GM19239 (cell line): ENCODE measurements around the gene HOXA10.

Experiments
- DNase-seq: peaks from one replicate; pipeline ENCODE4 v3.0.0; 2011; ENCODE audit warnings: low spot score; ENCODE audit not compliant: insufficient read length
- FAIRE-seq: peaks from 2 replicates; lab custom pipeline; 2011; peaks lifted over from hg19 to GRCh38; lab: Jason Lieb, UNC

HOXA10 gene

GRCh38 chr7:27180431-27181420 lies 6.6 kb upstream of the HOXA10 start:
- DNase-seq (no peak), FAIRE-seq (no peak)

DNA sequence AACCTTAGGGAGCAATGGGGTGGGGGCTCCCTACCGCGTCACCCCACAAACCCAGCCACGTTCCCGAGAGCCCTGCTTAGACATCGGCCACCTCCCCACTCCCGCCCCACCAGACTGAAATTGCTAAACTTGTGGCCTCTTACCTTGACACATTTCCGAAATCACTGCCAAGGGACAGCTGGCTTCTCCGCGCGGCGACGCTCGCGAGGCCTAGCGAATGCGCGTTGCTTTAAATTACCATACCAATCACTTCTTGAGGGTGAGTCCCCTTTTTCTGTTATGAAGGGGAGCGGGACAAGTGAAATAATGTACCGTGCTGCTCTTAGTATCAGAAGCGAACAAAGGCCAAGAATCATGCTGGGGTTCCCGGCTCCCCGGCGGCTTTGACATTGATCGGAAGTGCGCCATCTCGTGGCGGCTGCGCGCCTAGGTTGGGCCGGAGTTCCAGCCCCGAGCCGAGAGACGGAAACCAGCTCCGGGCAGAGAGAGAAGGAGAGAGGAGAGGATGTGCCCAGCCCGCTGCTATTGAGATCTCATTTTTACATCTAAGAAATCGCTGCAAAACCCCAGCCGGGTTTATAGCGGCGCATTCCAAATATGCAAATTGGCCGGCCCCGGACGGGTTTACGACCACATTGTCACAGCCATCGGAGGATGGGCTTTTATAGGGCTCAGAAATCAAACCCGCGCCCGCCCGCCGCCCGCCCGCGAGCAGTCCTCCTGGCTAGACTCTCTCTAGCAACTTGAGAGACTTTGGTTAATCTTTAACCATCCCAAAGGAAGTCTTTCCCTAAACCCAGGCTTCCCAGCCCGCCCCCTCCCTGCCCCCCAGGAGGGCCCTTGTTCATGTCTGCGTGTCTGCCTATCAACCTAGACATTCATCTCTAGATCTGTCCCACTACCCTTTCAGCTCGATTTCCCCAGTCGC lies 5.6 kb upstream of the HOXA10 start:
- FAIRE-seq = peak; percentile 21
- peak; percentile 75 for DNase-seq

DNA sequence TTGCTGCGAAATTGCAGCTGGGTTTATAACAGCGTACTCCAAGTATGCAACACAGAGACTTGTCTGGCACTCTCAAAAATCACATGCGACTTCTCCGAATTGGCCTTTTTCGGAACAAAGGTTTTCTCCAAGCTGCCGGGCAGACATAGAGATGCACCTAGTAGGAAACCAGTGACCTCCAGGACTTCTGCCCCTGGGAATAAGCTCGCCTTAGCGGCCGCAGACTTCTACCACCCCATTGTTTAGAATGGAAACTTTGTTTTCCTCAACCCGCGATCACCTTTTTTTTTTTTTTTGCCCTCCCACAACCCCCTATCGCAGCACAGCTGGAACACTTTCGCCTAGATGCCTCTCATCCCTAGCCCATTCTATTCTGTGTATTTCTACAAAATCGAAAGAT lies 4.9 kb upstream of the HOXA10 start:
- FAIRE-seq (no peak), DNase-seq (no peak)

GRCh38 chr7:27178366-27178765 lies 4.2 kb upstream of the HOXA10 start:
- no peak for FAIRE-seq
- DNase-seq = no peak

GRCh38 chr7:27177795-27178320 lies 3.7 kb upstream of the HOXA10 start:
- DNase-seq (no peak), FAIRE-seq (no peak)

- FAIRE-seq (no peak), DNase-seq (no peak)
Observed at GRCh38 chr7:27176962-27177794, 3.1 kb upstream of the HOXA10 start.

DNA sequence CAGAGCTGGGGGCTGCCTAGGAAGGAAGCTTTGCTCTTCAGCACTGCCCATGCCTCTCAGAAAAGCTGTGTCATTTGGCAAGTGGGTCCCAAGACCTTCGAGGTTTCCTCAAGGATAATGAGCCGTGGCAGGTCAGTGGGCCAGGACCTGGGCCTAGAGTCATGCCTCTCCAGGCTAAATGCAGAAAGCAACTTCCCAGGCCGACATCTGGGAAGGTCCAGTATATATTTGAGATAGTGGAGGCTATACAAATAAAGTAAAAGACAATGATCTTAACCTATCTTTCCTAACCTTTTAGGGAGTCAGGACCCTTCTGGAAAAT lies 2.4 kb upstream of the HOXA10 start:
- DNase-seq = no peak
- FAIRE-seq = no peak

- no peak for DNase-seq
- FAIRE-seq = no peak
Observed at GRCh38 chr7:27175626-27176523, 1.8 kb upstream of the HOXA10 start.

DNA sequence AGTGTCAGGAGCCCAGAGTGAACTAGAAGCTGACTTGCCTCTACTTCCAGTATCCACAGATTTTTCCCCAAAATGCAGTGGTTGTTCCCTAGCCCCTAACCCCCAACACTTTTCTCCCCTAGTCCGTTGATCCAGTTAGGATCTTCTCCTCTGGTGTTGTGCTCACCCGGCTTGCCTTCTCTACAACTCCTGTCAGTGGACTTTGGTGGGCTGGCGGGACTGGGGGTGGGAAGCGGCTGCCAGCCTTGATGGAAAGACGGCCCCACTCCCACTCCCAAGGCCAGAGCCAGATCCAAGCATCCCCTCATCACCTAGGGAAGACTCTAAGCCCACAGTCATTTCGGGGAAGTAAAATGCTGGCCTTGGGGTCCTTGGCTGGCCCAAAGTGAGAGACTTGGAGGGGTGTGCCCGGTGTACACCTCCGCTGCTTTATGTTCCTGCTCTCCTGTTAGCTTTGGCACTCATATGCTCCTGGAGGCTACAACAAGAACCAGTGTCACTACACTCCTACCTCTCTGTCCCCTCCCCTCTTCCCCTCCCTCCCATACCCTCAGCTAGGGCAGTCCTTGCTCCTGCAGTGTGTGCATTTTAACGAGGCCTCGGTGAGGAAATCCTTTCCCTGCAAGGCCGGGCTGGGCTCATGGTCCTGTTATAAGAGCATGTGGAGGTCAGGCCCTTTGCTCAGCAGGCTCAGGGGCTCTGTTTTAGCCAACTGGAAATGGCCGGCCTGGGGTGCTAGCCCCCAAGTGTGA lies 930 bp upstream of the HOXA10 start:
- FAIRE-seq (no peak), DNase-seq (no peak)

DNA sequence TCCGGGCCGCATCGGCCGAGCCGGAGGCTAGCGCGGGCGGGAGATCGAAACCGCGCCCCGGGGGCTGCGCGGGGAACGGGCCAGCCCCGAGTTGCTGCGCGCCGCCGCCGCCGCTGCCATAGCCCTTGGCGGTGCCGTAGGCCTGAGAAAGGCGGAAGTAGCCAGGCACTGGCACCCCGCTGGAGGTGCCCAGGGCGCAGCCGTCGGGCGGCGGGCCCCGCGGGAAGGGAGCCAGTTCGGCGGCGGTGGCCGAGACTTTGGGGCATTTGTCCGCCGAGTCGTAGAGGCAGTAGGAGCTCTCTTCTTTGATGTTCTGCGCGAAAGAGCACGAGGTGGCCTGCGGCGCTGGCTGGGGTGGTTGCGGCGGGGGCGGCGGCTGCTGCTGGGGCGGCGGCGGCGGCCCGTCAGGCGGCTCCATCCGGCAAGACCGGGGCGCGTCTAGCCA lies 587 bp downstream of the HOXA10 start:
- FAIRE-seq = no peak
- no peak for DNase-seq

- DNase-seq = no peak
- FAIRE-seq = no peak
Observed at GRCh38 chr7:27172823-27173510, 1.2 kb downstream of the HOXA10 start.

GRCh38 chr7:27172315-27172774 lies 1.8 kb downstream of the HOXA10 start:
- FAIRE-seq = no peak
- no peak for DNase-seq

- peak; percentile 40 for FAIRE-seq
- DNase-seq = no peak
Observed at GRCh38 chr7:27171637-27172314, 2.3 kb downstream of the HOXA10 start.

DNA sequence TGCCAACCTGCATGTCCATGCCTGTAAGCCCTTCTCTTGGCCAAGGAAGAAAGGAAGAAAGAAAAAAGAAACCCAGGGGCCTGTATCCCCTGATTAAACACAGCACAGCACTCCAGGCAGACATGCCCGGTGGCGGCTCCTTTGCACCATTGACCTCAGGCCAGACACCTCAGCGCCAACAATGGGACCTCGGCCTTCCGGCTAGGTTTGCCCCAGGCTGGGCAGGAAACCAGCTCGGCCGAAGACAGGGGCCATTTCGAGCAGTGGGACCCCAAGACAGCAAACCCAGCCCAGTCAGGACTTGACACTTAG lies 2.8 kb downstream of the HOXA10 start:
- no peak for DNase-seq
- FAIRE-seq = no peak

GRCh38 chr7:27170426-27171324 lies 3.4 kb downstream of the HOXA10 start:
- FAIRE-seq (no peak), DNase-seq (no peak)
